H1 (cell line): ENCODE measurements around the gene HPS3. TPM values are rescaled to one million over a fixed set of nuclear protein-coding genes. Genes with fewer than 3 reads are reported as not detected.

ENCODE experiments used
- CTCF ChIA-PET: fragments of 300-600 bp; sonication (Branson Sonifier 250); formaldehyde crosslinking; loops from one replicate; lab custom pipeline; 2021; ENCODE audit not compliant: partially characterized antibody; lab: Charles Lee
- POLR2A ChIA-PET: fragments of 300-600 bp; sonication (Branson Sonifier 250); formaldehyde crosslinking; loops from one replicate; lab custom pipeline; 2021; ENCODE audit warnings: inconsistent platforms; ENCODE audit not compliant: partially characterized antibody; lab: Charles Lee
- DNase-seq, 2 experiments: peaks; one replicate each; pipeline versions ENCODE4 v3.0.0 to v3.0.0-alpha.2; 2010 to 2022; ENCODE audit warnings: low spot score in 2 of 2, low read depth in 1 of 2, mixed read lengths in 1 of 2
- FAIRE-seq: peaks from 2 replicates; lab custom pipeline; 2011; peaks lifted over from hg19 to GRCh38; lab: Jason Lieb, UNC
- H2AFZ ChIP-seq: 2 replicates; pipeline ENCODE4 v1.8.1; 2012; ENCODE audit warnings: low read length, inconsistent platforms
- H2AK5ac ChIP-seq: 2 replicates; pipeline ENCODE4 v1.6.1; 2013; ENCODE audit warnings: low read depth, low read length
- H2BK120ac ChIP-seq: replicated peaks from 2 replicates; pipeline ENCODE3; 2013; ENCODE audit warnings: low read depth, low read length, inconsistent platforms
- H2BK12ac ChIP-seq: 2 replicates; pipeline ENCODE4 v1.6.1; 2013; ENCODE audit warnings: low read depth, low read length
- H2BK15ac ChIP-seq: 2 replicates; pipeline ENCODE4 v1.6.1; 2013; ENCODE audit warnings: low read length
- H2BK20ac ChIP-seq: 2 replicates; pipeline ENCODE4 v1.6.1; 2013; ENCODE audit warnings: low read length
- H2BK5ac ChIP-seq: 2 replicates; pipeline ENCODE4 v1.6.1; 2013; ENCODE audit warnings: low read depth, low read length
- H3K14ac ChIP-seq: 2 replicates; pipeline ENCODE4 v1.6.1; 2013; ENCODE audit warnings: inconsistent platforms; ENCODE audit not compliant: insufficient read length
- H3K18ac ChIP-seq: 2 replicates; pipeline ENCODE4 v1.6.1; 2013; ENCODE audit warnings: low read length; ENCODE audit errors: extremely low read depth
- H3K23ac ChIP-seq: 2 replicates; pipeline ENCODE4 v1.6.1; 2013; ENCODE audit warnings: inconsistent platforms; ENCODE audit not compliant: insufficient read length
- H3K23me2 ChIP-seq: 2 replicates; pipeline ENCODE4 v1.6.1; 2013; ENCODE audit warnings: low read depth, low read length
- H3K27ac ChIP-seq: 2 replicates; pipeline ENCODE4 v1.6.1; 2011; ENCODE audit warnings: low read depth, low read length, inconsistent platforms
- H3K27me3 ChIP-seq, 4 experiments: replicated peaks in 1 of 4; 1 replicate in 1 of 4; 2 replicates in 3 of 4; pipeline versions ENCODE4 v1.6.1 to v1.8.1; 2011 to 2013; ENCODE audit warnings: low read length in 3 of 4, mild to moderate bottlenecking in 3 of 4, inconsistent platforms in 2 of 4, mixed read lengths in 2 of 4, moderate library complexity in 1 of 4; ENCODE audit not compliant: control insufficient read depth in 3 of 4, insufficient read depth in 3 of 4; ENCODE audit errors: extremely low read depth in 1 of 4
- H3K36me3 ChIP-seq, 4 experiments: 2 replicates each; pipeline versions ENCODE4 v1.6.1 to v1.8.1; 2011 to 2013; ENCODE audit warnings: mild to moderate bottlenecking in 4 of 4, low read length in 3 of 4, moderate library complexity in 2 of 4, control low read depth in 1 of 4, inconsistent platforms in 1 of 4; ENCODE audit not compliant: insufficient read depth in 4 of 4, control insufficient read depth in 2 of 4
- H3K4ac ChIP-seq: replicated peaks from 2 replicates; pipeline ENCODE3; 2013; ENCODE audit warnings: low read length, low read depth, mixed read lengths, inconsistent platforms; ENCODE audit not compliant: insufficient read length
- H3K4me1 ChIP-seq, 4 experiments: replicated peaks in 1 of 4; 1 replicate in 1 of 4; 2 replicates in 3 of 4; pipeline versions ENCODE4 v1.6.1 to v1.8.1; 2011 to 2013; ENCODE audit warnings: low read length in 3 of 4, inconsistent platforms in 2 of 4, mixed read lengths in 1 of 4; ENCODE audit not compliant: insufficient read depth in 4 of 4, control insufficient read depth in 3 of 4
- H3K4me2 ChIP-seq, 2 experiments: 2 replicates each; pipeline versions ENCODE4 v1.6.1 to v1.8.1; 2011 to 2013; ENCODE audit warnings: low read depth in 2 of 2, low read length in 2 of 2, control low read depth in 1 of 2, inconsistent platforms in 1 of 2, mild to moderate bottlenecking in 1 of 2; ENCODE audit not compliant: insufficient read depth in 1 of 2
- H3K4me3 ChIP-seq, 4 experiments: fragments of 200-600, 300-600 bp in 1 of 4; sonication (generic), shearing (Covaris generic), sonication (Bioruptor Twin) in 1 of 4; 2 replicates each; pipeline versions ENCODE4 v1.5.1 to v1.8.1; 2011 to 2016; ENCODE audit warnings: low read length in 4 of 4, low read depth in 3 of 4, control low read depth in 2 of 4, inconsistent platforms in 2 of 4, mild to moderate bottlenecking in 2 of 4, mixed read lengths in 1 of 4, moderate library complexity in 1 of 4; ENCODE audit not compliant: insufficient read depth in 2 of 4; ENCODE audit errors: extremely low read depth in 1 of 4
- H3K56ac ChIP-seq: replicated peaks from 2 replicates; pipeline ENCODE3; 2013; ENCODE audit warnings: low read depth, mild to moderate bottlenecking, mixed read lengths, low read length, inconsistent platforms; ENCODE audit not compliant: insufficient read length
- H3K79me1 ChIP-seq: 2 replicates; pipeline ENCODE4 v1.6.1; 2013; ENCODE audit warnings: low read depth, low read length, control low read depth
- H3K79me2 ChIP-seq, 2 experiments: 2 replicates each; pipeline versions ENCODE4 v1.6.1 to v1.8.1; 2012 to 2013; ENCODE audit warnings: low read length in 2 of 2, mild to moderate bottlenecking in 2 of 2, inconsistent platforms in 1 of 2; ENCODE audit not compliant: insufficient read depth in 2 of 2, control insufficient read depth in 1 of 2
- H3K9ac ChIP-seq, 4 experiments: replicated peaks in 1 of 4; 1 replicate in 1 of 4; 2 replicates in 3 of 4; pipeline versions ENCODE4 v1.6.1 to v1.8.1; 2011 to 2013; ENCODE audit warnings: low read depth in 3 of 4, low read length in 3 of 4, control low read depth in 2 of 4, mild to moderate bottlenecking in 2 of 4, moderate library complexity in 2 of 4, inconsistent platforms in 1 of 4; ENCODE audit errors: extremely low read depth in 1 of 4
- H3K9me3 ChIP-seq, 2 experiments: 2 replicates each; pipeline versions ENCODE4 v1.6.1 to v1.8.1; 2012 to 2013; ENCODE audit warnings: mild to moderate bottlenecking in 2 of 2, moderate library complexity in 2 of 2, control low read depth in 1 of 2, inconsistent platforms in 1 of 2, low read depth in 1 of 2, low read length in 1 of 2, mixed read lengths in 1 of 2; ENCODE audit not compliant: insufficient read depth in 2 of 2
- H4K20me1 ChIP-seq, 2 experiments: replicated peaks in 1 of 2; 2 replicates each; pipeline versions ENCODE3 to v1.8.1; 2011 to 2013; ENCODE audit warnings: inconsistent platforms in 2 of 2, low read length in 2 of 2, mild to moderate bottlenecking in 1 of 2; ENCODE audit not compliant: insufficient read depth in 2 of 2, control insufficient read depth in 1 of 2
- H4K5ac ChIP-seq: 2 replicates; pipeline ENCODE4 v1.6.1; 2013; ENCODE audit warnings: low read length, low read depth, mixed read lengths, inconsistent platforms; ENCODE audit not compliant: insufficient read length
- H4K8ac ChIP-seq: 2 replicates; pipeline ENCODE4 v1.8.0; 2013; ENCODE audit warnings: mild to moderate bottlenecking, moderate library complexity, low read length, inconsistent platforms; ENCODE audit not compliant: insufficient read depth; ENCODE audit errors: extremely low read depth
- H4K91ac ChIP-seq: replicated peaks from 2 replicates; pipeline ENCODE3; 2013; ENCODE audit warnings: low read length, mixed read lengths, inconsistent platforms; ENCODE audit not compliant: insufficient read length
- CTBP2 ChIP-seq: IDR thresholded peaks from 2 replicates; pipeline ENCODE4 v1.7.0; 2011; ENCODE audit warnings: borderline replicate concordance, mild to moderate bottlenecking, moderate library complexity, mixed read lengths, low read length; ENCODE audit not compliant: insufficient read depth, insufficient read length
- EP300 ChIP-seq, 2 experiments: IDR thresholded peaks; 1 replicate in 1 of 2; 2 replicates in 1 of 2; pipeline ENCODE4 v1.6.1; 2011 to 2012; ENCODE audit warnings: low read depth in 2 of 2, low read length in 2 of 2, mild to moderate bottlenecking in 2 of 2, borderline replicate concordance in 1 of 2, inconsistent platforms in 1 of 2, moderate library complexity in 1 of 2
- GTF2F1 ChIP-seq: IDR thresholded peaks from 2 replicates; pipeline ENCODE4 v1.6.1; 2012; ENCODE audit warnings: low read depth, low read length, improper control_type of control experiment, borderline replicate concordance
- HDAC6 ChIP-seq: IDR thresholded peaks from one replicate; pipeline ENCODE4 v1.7.1; 2012; ENCODE audit warnings: low read depth, mild to moderate bottlenecking, inconsistent platforms, low read length, moderate library complexity
- MAX ChIP-seq: IDR thresholded peaks from 2 replicates; pipeline ENCODE4 v1.6.1; 2012; ENCODE audit warnings: inconsistent platforms
- PHF8 ChIP-seq: fragments of 200-600 bp; sonication (generic); conservative IDR thresholded peaks from 2 replicates; pipeline ENCODE4 v1.7.1; 2012; ENCODE audit warnings: low read depth, mild to moderate bottlenecking, inconsistent platforms, low read length, moderate library complexity
- POU5F1 ChIP-seq: IDR thresholded peaks from 2 replicates; pipeline ENCODE4 v1.6.1; 2011; ENCODE audit warnings: low read depth, mild to moderate bottlenecking, low read length, moderate library complexity
- SAP30 ChIP-seq: fragments of 300-600 bp; sonication (generic); IDR thresholded peaks from 2 replicates; pipeline ENCODE4 v1.7.1; 2012; ENCODE audit warnings: low read length, moderate library complexity, mild to moderate bottlenecking, inconsistent platforms; ENCODE audit not compliant: insufficient read depth, insufficient replicate concordance
- SUZ12 ChIP-seq: fragments of 200-600 bp; sonication (generic); IDR thresholded peaks from 2 replicates; pipeline ENCODE4 v1.6.1; 2012; ENCODE audit warnings: mild to moderate bottlenecking, inconsistent platforms, low read length, moderate library complexity, mixed read lengths
- YY1 ChIP-seq: IDR thresholded peaks from 2 replicates; pipeline ENCODE4 v1.6.1; 2011; ENCODE audit warnings: low read depth, mild to moderate bottlenecking, low read length
- WGBS, 2 experiments: shearing (Covaris generic) in 1 of 2; methylation state at CpG; one replicate each; pipeline versions ENCODE4 v1.1.6 to v1.1.7; 2013 to 2015; ENCODE audit warnings: low lambda C conversion rate in 2 of 2, mixed read lengths in 2 of 2, inconsistent platforms in 1 of 2, low coverage in 1 of 2, missing lambda C conversion rate in 1 of 2; ENCODE audit not compliant: insufficient replicate concordance in 2 of 2, insufficient coverage in 1 of 2, insufficient read length in 1 of 2; ENCODE audit errors: extremely low coverage in 1 of 2, missing lambda C conversion rate in 1 of 2; 5-methylcytosine and 5-hydroxymethylcytosine counted together
- polyA plus RNA-seq, 7 experiments: library from polyadenylated mRNA; depleted of rRNA in 3 of 7; stranded (reverse) in 5 of 7; unstranded in 2 of 7; fragments of >200 nt in 5 of 7; fragments of 200-250 nt in 2 of 7; gene quantifications; 1 replicate in 5 of 7; 2 replicates in 1 of 7; 4 replicates in 1 of 7; pipeline versions ENCODE4 v1.2.1 to v1.2.3, GENCODE V29; 2011 to 2013; ENCODE audit warnings: missing spikeins in 2 of 7, mixed read lengths in 2 of 7
- total RNA-seq: library from RNA; stranded (reverse); fragmentation: NEBNext Ultra II Directional; extraction: Animal tissue kit (Norgen Biotek cat#: 25700); gene quantifications from 2 replicates; pipeline ENCODE4 v1.2.1, GENCODE V29; 2021
- TF ChIP-seq, protein P1 (sequence below): IDR thresholded peaks from 2 replicates; pipeline ENCODE4 v1.6.1; 2012; ENCODE audit warnings: low read length, inconsistent platforms

HPS3 gene
- total and polyA plus RNA-seq, 2 of the 8 experiments (the other 6 are each of a cell fraction or from before 2014, with no cell fraction given): 23.7 to 48.7 TPM

- Histone ChIP-seq H2BK120ac (no peak overlapping the region), H2AK5ac (no peak overlapping the region), H3K14ac (no peak overlapping the region), H3K4me1 (no peaks in the 10 kb centered on the region), H4K8ac (no peak overlapping the region), H3K4me2 (no peak overlapping the region), H4K20me1 (no peaks in the 10 kb centered on the region), H3K56ac (no peak overlapping the region), H3K4me3 (no peak overlapping the region), H3K27me3 (no peaks in the 10 kb centered on the region), H3K36me3 (peaks cover 0 to 90% (median 35%) of the 10 kb centered on the region in 4 experiments), H2BK20ac (no peak overlapping the region), H2BK5ac (no peak overlapping the region), H3K4ac (no peak overlapping the region), H3K79me2 (no peaks in the 10 kb centered on the region), H2AFZ (no peak overlapping the region), H3K18ac (no peak overlapping the region), H3K79me1 (no peaks in the 10 kb centered on the region), H3K23me2 (no peaks in the 10 kb centered on the region), H3K9ac (no peak overlapping the region), H4K91ac (no peak overlapping the region), H2BK12ac (no peak overlapping the region), H3K23ac (no peak overlapping the region), H3K27ac (no peak overlapping the region), H2BK15ac (no peak overlapping the region), H4K5ac (no peak overlapping the region), H3K9me3 (no peaks in the 10 kb centered on the region)
- CTCF ChIA-PET: interaction anchor here (1.1 to 2.0 kb wide), 5 partner anchors 12 to 207 kb away, joined by 3 to 6 read pairs (median 5); no protein-coding TSS in a partner anchor
- no peak for DNase-seq
- WGBS, 2 experiments: 100% methylated on average over 1 of the region's 1 CpG; no CpG with 5 or more reads in 1 of the 2 experiments
- FAIRE-seq: no peak
- POLR2A ChIA-PET: interaction anchor here (0.7 kb wide), 1 partner anchor 128 kb away, joined by 3 read pairs; no protein-coding TSS in a partner anchor
- TF ChIP-seq POU5F1 (no peak), SAP30 (no peak), CTBP2 (no peak), SUZ12 (no peak), YY1 (no peak), EP300 (IDR thresholded peaks at IDR 0.05; ENCODE audit: borderline replicate concordance in 1 of 2, low read depth in 2 of 2, low read length in 2 of 2) (no peak), PHF8 (no peak), MAX (no peak), HDAC6 (no peak), GTF2F1 (no peak)
- TF ChIP-seq, protein P1, sequence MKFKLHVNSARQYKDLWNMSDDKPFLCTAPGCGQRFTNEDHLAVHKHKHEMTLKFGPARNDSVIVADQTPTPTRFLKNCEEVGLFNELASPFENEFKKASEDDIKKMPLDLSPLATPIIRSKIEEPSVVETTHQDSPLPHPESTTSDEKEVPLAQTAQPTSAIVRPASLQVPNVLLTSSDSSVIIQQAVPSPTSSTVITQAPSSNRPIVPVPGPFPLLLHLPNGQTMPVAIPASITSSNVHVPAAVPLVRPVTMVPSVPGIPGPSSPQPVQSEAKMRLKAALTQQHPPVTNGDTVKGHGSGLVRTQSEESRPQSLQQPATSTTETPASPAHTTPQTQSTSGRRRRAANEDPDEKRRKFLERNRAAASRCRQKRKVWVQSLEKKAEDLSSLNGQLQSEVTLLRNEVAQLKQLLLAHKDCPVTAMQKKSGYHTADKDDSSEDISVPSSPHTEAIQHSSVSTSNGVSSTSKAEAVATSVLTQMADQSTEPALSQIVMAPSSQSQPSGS: no peak
These were observed 33.6 kb downstream of the HPS3 start for GRCh38 chr3:149163066-149163465.
